MCF 10A (cell line): ENCODE measurements around the gene JAKMIP2. TPM values are rescaled to one million over a fixed set of nuclear protein-coding genes. Genes with fewer than 3 reads are reported as not detected.

Experiments used
- BruUV-seq: library from RNA; stranded (reverse); fragments of 400-500 nt; replicated peaks from 2 replicates; lab custom pipeline; 2021; lab: Mats Ljungman, UMichigan
- CTCF ChIA-PET: fragments of 300-600 bp; sonication (Branson Sonifier 250); formaldehyde crosslinking; extraction: SDS; loops from one replicate; lab custom pipeline; 2021; ENCODE audit warnings: antibody characterized with exemption, inconsistent platforms; lab: Yijun Ruan, JAX
- POLR2A ChIA-PET: fragments of 300-600, 350-650 bp; sonication (Branson Sonifier 250); formaldehyde crosslinking; extraction: SDS; loops from one replicate; lab custom pipeline; 2020; ENCODE audit warnings: antibody characterized with exemption, inconsistent platforms; lab: Yijun Ruan, JAX
- DNase-seq: peaks from one replicate; pipeline ENCODE4 v3.0.0-alpha.2; 2018; ENCODE audit not compliant: unreplicated experiment
- H3K27ac Mint-ChIP-seq: one replicate; pipeline ENCODE4 v1.8.0; 2022; ENCODE audit warnings: mild to moderate bottlenecking, low read depth, mixed read lengths; ENCODE audit not compliant: unreplicated experiment
- H3K27me3 Mint-ChIP-seq: one replicate; pipeline ENCODE4 v1.8.0; 2022; ENCODE audit warnings: mixed read lengths; ENCODE audit not compliant: insufficient read depth, unreplicated experiment
- H3K36me3 Mint-ChIP-seq: one replicate; pipeline ENCODE4 v1.8.0; 2022; ENCODE audit warnings: mild to moderate bottlenecking, moderate library complexity, mixed read lengths; ENCODE audit not compliant: insufficient read depth, unreplicated experiment
- H3K4me1 Mint-ChIP-seq: one replicate; pipeline ENCODE4 v1.8.0; 2022; ENCODE audit warnings: mixed read lengths; ENCODE audit not compliant: insufficient read depth, unreplicated experiment
- H3K4me3 Mint-ChIP-seq: one replicate; pipeline ENCODE4 v1.8.0; 2022; ENCODE audit warnings: mild to moderate bottlenecking, moderate library complexity, mixed read lengths; ENCODE audit not compliant: unreplicated experiment
- H3K9me3 Mint-ChIP-seq: one replicate; pipeline ENCODE4 v1.8.0; 2022; ENCODE audit warnings: mixed read lengths; ENCODE audit not compliant: unreplicated experiment
- CTCF ChIP-seq: fragments of 200-600 bp; IDR thresholded peaks from one replicate; pipeline ENCODE4 v1.8.0; 2022; ENCODE audit warnings: antibody characterized with exemption, mild to moderate bottlenecking; ENCODE audit not compliant: unreplicated experiment
- intact Hi-C: fragments of 100-400 bp; cut with micrococcal nuclease; formaldehyde crosslinking; loops from 2 replicates; pipeline ENCODE4 v1.14.1; 2022
- total RNA-seq: library from RNA; stranded (reverse); gene quantifications from 2 replicates; pipeline ENCODE4 v1.2.3, GENCODE V29; 2022

Gene JAKMIP2
- total RNA-seq, 1 experiment from 2014 or later = not detected

- Mint-ChIP-seq H3K4me3 (no peak overlapping the region), H3K9me3 (peaks cover 10% of the 10 kb centered on the region), H3K27ac (no peak overlapping the region), H3K4me1 (no peaks in the 10 kb centered on the region), H3K36me3 (no peaks in the 10 kb centered on the region), H3K27me3 (peaks cover 20% of the 10 kb centered on the region)
- ChIA-PET POLR2A (interaction anchor here (0.9 kb wide), 1 partner anchor 263 kb away, joined by 4 read pairs; no protein-coding TSS in a partner anchor), CTCF (interaction anchor here (0.5 to 4.1 kb wide), 4 partner anchors 9 to 238 kb away, joined by 3 to 29 read pairs (median 12); no protein-coding TSS in a partner anchor)
- no peak for TF ChIP-seq CTCF
- intact Hi-C loops = no loop called here
- no TSS peak for BruUV-seq
- no peak for DNase-seq
Observed at GRCh38 chr5:147619281-147619878, 163.1 kb downstream of the JAKMIP2 start.

- TF ChIP-seq CTCF = no peak
- Mint-ChIP-seq H3K27me3 (peaks cover 22% of the 10 kb centered on the region), H3K4me1 (peaks cover 13% of the 10 kb centered on the region), H3K4me3 (no peak overlapping the region), H3K27ac (no peak overlapping the region), H3K9me3 (peaks cover 12% of the 10 kb centered on the region), H3K36me3 (no peaks in the 10 kb centered on the region)
- intact Hi-C loops = no loop called here
- POLR2A ChIA-PET = no interaction called here
- CTCF ChIA-PET = interaction anchor here (0.6 to 2.5 kb wide), 4 partner anchors 10 to 393 kb away, joined by 3 to 21 read pairs (median 3); no protein-coding TSS in a partner anchor
- BruUV-seq = no TSS peak
- no peak for DNase-seq
Observed at GRCh38 chr5:147617711-147618350, 164.7 kb downstream of the JAKMIP2 start.

GRCh38 chr5:147617191-147617606 is 165.3 kb downstream of the JAKMIP2 start:
- Mint-ChIP-seq H3K9me3 (peaks cover 12% of the 10 kb centered on the region), H3K36me3 (no peaks in the 10 kb centered on the region), H3K4me3 (no peak overlapping the region), H3K4me1 (peaks cover 17% of the 10 kb centered on the region), H3K27me3 (peaks cover 22% of the 10 kb centered on the region), H3K27ac (no peak overlapping the region)
- no peak for TF ChIP-seq CTCF
- DNase-seq = no peak
- intact Hi-C loops = no loop called here
- CTCF ChIA-PET = interaction anchor here (0.6 to 2.5 kb wide), 5 partner anchors 11 to 393 kb away, joined by 3 to 21 read pairs (median 3); no protein-coding TSS in a partner anchor
- POLR2A ChIA-PET = no interaction called here
- no TSS peak for BruUV-seq

GRCh38 chr5:147616421-147616820 is 166.1 kb downstream of the JAKMIP2 start:
- peaks cover 12% of the 10 kb centered on the region for H3K9me3 Mint-ChIP-seq
- no peak for TF ChIP-seq CTCF
- intact Hi-C loops = no loop called here
- H3K27me3 Mint-ChIP-seq = peaks cover 22% of the 10 kb centered on the region
- no TSS peak for BruUV-seq
- H3K4me3 Mint-ChIP-seq = no peak overlapping the region
- H3K36me3 Mint-ChIP-seq = no peaks in the 10 kb centered on the region
- CTCF ChIA-PET = interaction anchor here (0.8 to 2.5 kb wide), 3 partner anchors 12 to 206 kb away, joined by 3 to 17 read pairs (median 3); no protein-coding TSS in a partner anchor
- POLR2A ChIA-PET = no interaction called here
- no peak for DNase-seq
- H3K4me1 Mint-ChIP-seq = peaks cover 22% of the 10 kb centered on the region
- H3K27ac Mint-ChIP-seq = no peak overlapping the region
